T-cell (primary cell): ENCODE data around the gene CREB1. TPM values are rescaled to one million over a fixed set of nuclear protein-coding genes. Genes with fewer than 3 reads are reported as not detected.
"Not testable (repeated sequence)": the region's sequence is repeated elsewhere in the genome, so short reads cannot be mapped to it uniquely, and the experiment has no call there.

Experiments
- ATAC-seq, 4 experiments: fragments of 200-7000 bp in 3 of 4; fragments of 150-1000 bp in 1 of 4; cut with Tn5 transposase; replicated peaks in 1 of 4; 1 replicate in 3 of 4; 2 replicates in 1 of 4; pipeline ENCODE4 v1.10.0; 2021; ENCODE audit warnings: moderate library complexity in 3 of 4, mild to moderate bottlenecking in 2 of 4, moderate number of reproducible peaks in 1 of 4
- CTCF ChIA-PET, 2 donors: fragments of 300-600 bp; sonication (Branson Sonifier 250); formaldehyde crosslinking; loops; one replicate each; lab custom pipeline; 2022; ENCODE audit warnings: antibody characterized with exemption in 2 of 2; lab: Charles Lee
- POLR2A ChIA-PET, 2 donors: fragments of 300-600 bp; sonication (Branson Sonifier 250); formaldehyde crosslinking; loops; one replicate each; lab custom pipeline; 2022; ENCODE audit warnings: antibody characterized with exemption in 2 of 2; lab: Charles Lee
- DNase-seq, 35 experiments: peaks; one replicate each; pipeline versions ENCODE4 v3.0.0 to v3.0.0-alpha.2; 2013 to 2023
- H3K27ac ChIP-seq: one replicate; pipeline ENCODE4 v1.5.1; 2013; ENCODE audit warnings: low read length
- H3K27me3 ChIP-seq, 2 experiments: replicated peaks in 1 of 2; 1 replicate in 1 of 2; 2 replicates in 1 of 2; pipeline versions ENCODE4 v1.6.1 to v1.7.0; 2013; ENCODE audit warnings: low read length in 1 of 2, mixed read lengths in 1 of 2; ENCODE audit not compliant: control insufficient read depth in 2 of 2, insufficient read depth in 2 of 2; ENCODE audit errors: extremely low read depth in 1 of 2
- H3K36me3 ChIP-seq, 2 donors: 1 replicate in 1 of 2; 2 replicates in 1 of 2; pipeline versions ENCODE4 v1.6.1 to v1.7.0; 2013; ENCODE audit warnings: low read length in 1 of 2; ENCODE audit not compliant: control insufficient read depth in 2 of 2, insufficient read depth in 1 of 2; ENCODE audit errors: extremely low read depth in 1 of 2
- H3K4me1 ChIP-seq, 2 experiments: 1 replicate in 1 of 2; 2 replicates in 1 of 2; pipeline versions ENCODE4 v1.6.1 to v1.7.0; 2013; ENCODE audit warnings: low read length in 2 of 2, mixed read lengths in 1 of 2; ENCODE audit not compliant: insufficient read depth in 2 of 2, control insufficient read depth in 1 of 2; ENCODE audit errors: extremely low read depth in 1 of 2
- H3K4me3 ChIP-seq, 2 donors: 1 replicate in 1 of 2; 2 replicates in 1 of 2; pipeline versions ENCODE4 v1.5.1 to v1.7.0; 2013; ENCODE audit warnings: mild to moderate bottlenecking in 2 of 2, low read length in 1 of 2, moderate library complexity in 1 of 2; ENCODE audit not compliant: control insufficient read depth in 1 of 2; ENCODE audit errors: extremely low read depth in 1 of 2
- H3K9me3 ChIP-seq: 2 replicates; pipeline ENCODE4 v1.7.0; 2013
- H3K27ac Mint-ChIP-seq, 2 donors: one replicate each; pipeline ENCODE4 v1.8.0; 2020 to 2021; ENCODE audit warnings: mild to moderate bottlenecking in 2 of 2, mixed read lengths in 2 of 2
- H3K27me3 Mint-ChIP-seq, 2 donors: one replicate each; pipeline ENCODE4 v1.8.0; 2021 to 2022; ENCODE audit warnings: mixed read lengths in 2 of 2
- H3K36me3 Mint-ChIP-seq: one replicate; pipeline ENCODE4 v1.8.0; 2021; ENCODE audit warnings: mixed read lengths
- H3K4me1 Mint-ChIP-seq, 3 donors: one replicate each; pipeline ENCODE4 v1.8.0; 2020 to 2022; ENCODE audit warnings: mixed read lengths in 3 of 3, mild to moderate bottlenecking in 1 of 3
- H3K4me3 Mint-ChIP-seq, 3 donors: one replicate each; pipeline ENCODE4 v1.8.0; 2020 to 2022; ENCODE audit warnings: mild to moderate bottlenecking in 3 of 3, mixed read lengths in 3 of 3, moderate library complexity in 3 of 3
- H3K9me3 Mint-ChIP-seq, 3 donors: one replicate each; pipeline ENCODE4 v1.8.0; 2020 to 2022; ENCODE audit warnings: mixed read lengths in 3 of 3
- WGBS: methylation state at CpG from one replicate; pipeline ENCODE4 v1.1.5; 2013; ENCODE audit warnings: missing lambda C conversion rate; ENCODE audit not compliant: insufficient coverage; 5-methylcytosine and 5-hydroxymethylcytosine counted together
- total RNA-seq, 35 experiments: library from RNA in 6 of 35; stranded (reverse) in 6 of 35; fragments of 120-200 nt in 1 of 35; gene quantifications; one replicate each; pipeline versions ENCODE4 v1.2.1 to v1.2.4 and lab custom pipeline; 2013 to 2026

Gene CREB1
- total RNA-seq, 5 donors from 2014 or later (not counting 1 experiment from before 2014, with no cell fraction given), result 94.0 to 118 (median 100) TPM

DNA sequence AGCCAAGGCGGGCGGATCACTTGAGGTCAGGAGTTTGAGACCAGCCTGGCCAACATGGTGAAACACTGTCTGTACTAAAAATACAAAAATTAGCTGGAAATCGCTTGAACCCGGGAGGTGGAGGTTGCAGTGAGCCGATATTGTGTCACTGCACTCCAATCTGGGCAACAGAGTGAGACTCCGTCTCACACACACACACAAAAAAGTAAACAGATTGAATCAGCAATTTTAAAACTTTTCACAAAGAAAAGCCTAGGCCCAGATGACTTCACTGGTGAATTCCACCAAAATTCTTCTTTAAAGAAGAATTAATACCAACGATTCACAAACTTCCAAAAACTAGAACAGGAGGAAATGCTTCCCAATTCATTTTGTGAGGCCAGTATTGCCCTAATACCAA, 116.8 kb downstream of the CREB1 start:
- H3K4me3 ChIP-seq, DNase-seq, H3K4me1 Mint-ChIP-seq, H3K4me1 ChIP-seq, H3K27ac ChIP-seq, H3K9me3 ChIP-seq, H3K27me3 Mint-ChIP-seq, H3K36me3 Mint-ChIP-seq, CTCF ChIA-PET, H3K27me3 ChIP-seq, H3K4me3 Mint-ChIP-seq, H3K9me3 Mint-ChIP-seq, H3K36me3 ChIP-seq, ATAC-seq, POLR2A ChIA-PET, H3K27ac Mint-ChIP-seq: not testable (repeated sequence)
- 93% methylated on average over 3 of the region's 7 CpGs for WGBS

Other genes starting within 250 kb of the CREB1 start
- gene METTL21A, start 95.4 kb downstream of the CREB1 start, total RNA-seq, result 10 to 100 TPM; 14.3 to 23.1 (median 18.2) TPM
- gene CCNYL1, start 181.7 kb downstream of the CREB1 start, total RNA-seq, result 10 to 100 TPM in 3 of 5 donors, 1 to 10 TPM in 2; 9.0 to 13.6 (median 11.0) TPM
- gene FZD5, start 239.9 kb downstream of the CREB1 start, total RNA-seq, result under 1 TPM; 0.20 to 0.66 (median 0.44) TPM